ENCODE measurements around the gene IKBKE.

DNA sequence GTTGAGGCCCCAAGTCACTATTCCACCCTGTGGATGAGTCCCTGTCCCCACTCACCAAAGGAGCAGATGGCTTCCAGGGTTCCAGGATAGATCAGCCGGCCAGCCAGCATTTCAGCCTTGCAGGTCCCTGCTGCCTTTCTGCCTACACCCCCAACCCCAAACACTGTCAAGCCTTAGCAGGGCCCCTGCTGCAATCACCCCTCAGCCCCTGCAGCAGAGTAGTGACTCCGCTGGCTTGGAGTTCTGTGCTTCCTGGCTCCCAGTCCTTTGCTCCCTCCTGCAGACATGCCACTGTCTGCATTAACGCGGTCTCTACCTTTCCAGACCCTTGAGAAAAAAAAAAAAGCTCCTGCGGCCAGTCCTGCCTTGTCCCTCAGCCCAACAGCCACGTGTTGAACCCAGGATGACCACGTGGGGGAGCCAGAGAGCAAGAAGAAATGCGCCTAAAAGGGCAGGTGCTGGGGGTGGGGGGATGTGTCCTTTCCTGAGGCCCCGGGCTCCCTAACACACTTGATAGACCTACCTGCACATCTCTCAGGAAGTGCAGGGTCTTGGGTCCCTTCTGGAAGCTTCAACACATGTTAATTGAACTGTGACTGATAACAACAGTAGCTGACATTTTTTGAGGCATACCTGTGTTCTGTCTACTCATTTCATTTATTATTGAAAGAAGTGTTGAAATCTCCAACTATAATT lies 74.4 kb downstream of the IKBKE start:
- TF ChIP-seq, protein P1, sequence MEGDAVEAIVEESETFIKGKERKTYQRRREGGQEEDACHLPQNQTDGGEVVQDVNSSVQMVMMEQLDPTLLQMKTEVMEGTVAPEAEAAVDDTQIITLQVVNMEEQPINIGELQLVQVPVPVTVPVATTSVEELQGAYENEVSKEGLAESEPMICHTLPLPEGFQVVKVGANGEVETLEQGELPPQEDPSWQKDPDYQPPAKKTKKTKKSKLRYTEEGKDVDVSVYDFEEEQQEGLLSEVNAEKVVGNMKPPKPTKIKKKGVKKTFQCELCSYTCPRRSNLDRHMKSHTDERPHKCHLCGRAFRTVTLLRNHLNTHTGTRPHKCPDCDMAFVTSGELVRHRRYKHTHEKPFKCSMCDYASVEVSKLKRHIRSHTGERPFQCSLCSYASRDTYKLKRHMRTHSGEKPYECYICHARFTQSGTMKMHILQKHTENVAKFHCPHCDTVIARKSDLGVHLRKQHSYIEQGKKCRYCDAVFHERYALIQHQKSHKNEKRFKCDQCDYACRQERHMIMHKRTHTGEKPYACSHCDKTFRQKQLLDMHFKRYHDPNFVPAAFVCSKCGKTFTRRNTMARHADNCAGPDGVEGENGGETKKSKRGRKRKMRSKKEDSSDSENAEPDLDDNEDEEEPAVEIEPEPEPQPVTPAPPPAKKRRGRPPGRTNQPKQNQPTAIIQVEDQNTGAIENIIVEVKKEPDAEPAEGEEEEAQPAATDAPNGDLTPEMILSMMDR (IDR thresholded peaks at IDR 0.05; ENCODE audit: low read length), result peak; percentile 91
- TF ChIP-seq EZH2 (IDR thresholded peaks at IDR 0.05; ENCODE audit: borderline replicate concordance, low read length), result no peak
